Sigmoid colon (tissue), 4 donors: ENCODE measurements around the gene TOX4.

Source experiments
- EP300 ChIP-seq, 4 donors: sonication (generic); formaldehyde crosslinking; IDR thresholded peaks; one replicate each; pipeline ENCODE4 v1.6.1; 2017; ENCODE audit warnings: antibody characterized with exemption in 4 of 4
- POLR2A ChIP-seq, 2 donors: fragments of 450-650 bp; IDR thresholded peaks; one replicate each; pipeline ENCODE4 v1.6.1; 2016; ENCODE audit warnings: antibody characterized with exemption in 2 of 2, mild to moderate bottlenecking in 2 of 2, moderate library complexity in 2 of 2
- TF ChIP-seq, protein P1 (sequence below), 4 experiments: fragments of 450-650 bp in 3 of 4; fragments of 200-600 bp in 1 of 4; IDR thresholded peaks; one replicate each; pipeline ENCODE4 v1.5.1; 2016 to 2019; ENCODE audit warnings: antibody characterized with exemption in 4 of 4, mild to moderate bottlenecking in 3 of 4, moderate library complexity in 2 of 4

DNA sequence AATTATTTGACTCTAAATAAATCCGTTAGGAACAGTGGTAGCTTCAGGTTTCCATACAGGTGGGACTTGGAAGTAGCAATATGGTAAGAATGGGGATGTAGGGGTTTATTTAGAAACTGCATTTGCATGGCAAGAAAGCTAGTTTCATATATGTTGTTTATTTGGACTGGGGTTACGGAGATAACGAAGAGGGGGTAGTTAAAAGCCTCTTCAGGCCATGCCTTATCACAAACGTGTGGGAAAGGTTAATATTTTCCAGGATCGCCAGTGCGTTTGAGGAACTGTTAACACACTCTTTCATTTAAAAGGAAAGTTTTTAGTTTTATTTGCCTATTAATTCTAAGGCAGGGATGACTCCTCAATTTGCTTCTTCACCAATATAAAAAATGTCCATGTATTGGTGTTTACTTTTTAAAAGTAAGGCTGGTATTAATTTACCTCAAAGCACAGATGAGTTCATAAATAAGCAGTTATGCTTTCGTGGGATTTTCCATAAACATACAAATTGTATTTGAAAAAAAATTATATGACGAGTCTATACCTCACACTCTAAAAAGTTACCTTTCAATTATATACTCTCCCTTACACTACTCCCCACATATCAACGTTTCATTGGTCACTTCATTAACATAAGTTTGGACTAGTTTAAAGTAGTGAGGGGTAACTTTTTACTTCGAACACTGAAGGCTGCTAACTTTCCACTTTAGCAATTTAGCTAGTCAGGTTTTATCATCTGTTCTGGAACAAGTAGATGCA, 1.1 kb upstream of the TOX4 start:
- TF ChIP-seq EP300 (IDR thresholded peaks at IDR 0.05) (no peak), POLR2A (IDR thresholded peaks at IDR 0.05) (no peak)
- TF ChIP-seq, protein P1, sequence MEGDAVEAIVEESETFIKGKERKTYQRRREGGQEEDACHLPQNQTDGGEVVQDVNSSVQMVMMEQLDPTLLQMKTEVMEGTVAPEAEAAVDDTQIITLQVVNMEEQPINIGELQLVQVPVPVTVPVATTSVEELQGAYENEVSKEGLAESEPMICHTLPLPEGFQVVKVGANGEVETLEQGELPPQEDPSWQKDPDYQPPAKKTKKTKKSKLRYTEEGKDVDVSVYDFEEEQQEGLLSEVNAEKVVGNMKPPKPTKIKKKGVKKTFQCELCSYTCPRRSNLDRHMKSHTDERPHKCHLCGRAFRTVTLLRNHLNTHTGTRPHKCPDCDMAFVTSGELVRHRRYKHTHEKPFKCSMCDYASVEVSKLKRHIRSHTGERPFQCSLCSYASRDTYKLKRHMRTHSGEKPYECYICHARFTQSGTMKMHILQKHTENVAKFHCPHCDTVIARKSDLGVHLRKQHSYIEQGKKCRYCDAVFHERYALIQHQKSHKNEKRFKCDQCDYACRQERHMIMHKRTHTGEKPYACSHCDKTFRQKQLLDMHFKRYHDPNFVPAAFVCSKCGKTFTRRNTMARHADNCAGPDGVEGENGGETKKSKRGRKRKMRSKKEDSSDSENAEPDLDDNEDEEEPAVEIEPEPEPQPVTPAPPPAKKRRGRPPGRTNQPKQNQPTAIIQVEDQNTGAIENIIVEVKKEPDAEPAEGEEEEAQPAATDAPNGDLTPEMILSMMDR (IDR thresholded peaks at IDR 0.05) = no peak
